GM23338 (cell line): ENCODE measurements around the gene PDE3A. TPM values are rescaled to one million over a fixed set of nuclear protein-coding genes. Genes with fewer than 3 reads are reported as not detected.

Source experiments
- ATAC-seq: fragments of 200-7000 bp; cut with Tn5 transposase; 3 replicates; pipeline ENCODE4 v1.9.1; 2020
- DNase-seq: peaks from one replicate; pipeline ENCODE4 v3.0.0-alpha.2; 2015; ENCODE audit warnings: low spot score
- H2AFZ ChIP-seq: fragments of 200-600 bp; sonication (generic); 2 replicates; pipeline ENCODE4 v1.8.0; 2016; ENCODE audit warnings: antibody characterized with exemption, mild to moderate bottlenecking, moderate library complexity
- H3F3A ChIP-seq: fragments of 200-600 bp; sonication (generic); replicated peaks from 2 replicates; pipeline ENCODE4 v1.8.0; 2017; ENCODE audit warnings: antibody characterized with exemption, mixed run types, low read depth
- H3K27ac ChIP-seq: fragments of 200-600 bp; sonication (generic); 2 replicates; pipeline ENCODE4 v1.6.1; 2016; ENCODE audit warnings: low read depth
- H3K27me3 ChIP-seq: fragments of 200-600 bp; sonication (generic); 2 replicates; pipeline ENCODE4 v1.8.0; 2016; ENCODE audit warnings: mild to moderate bottlenecking, mixed run types, moderate library complexity; ENCODE audit not compliant: insufficient read depth
- H3K36me3 ChIP-seq: fragments of 200-600 bp; sonication (generic); 2 replicates; pipeline ENCODE4 v1.8.0; 2016; ENCODE audit warnings: mild to moderate bottlenecking; ENCODE audit not compliant: insufficient read depth
- H3K4me1 ChIP-seq: fragments of 200-600 bp; sonication (generic); 2 replicates; pipeline ENCODE4 v1.8.0; 2016; ENCODE audit warnings: mild to moderate bottlenecking, moderate library complexity; ENCODE audit not compliant: insufficient read depth
- H3K4me2 ChIP-seq: fragments of 200-600 bp; sonication (generic); 2 replicates; pipeline ENCODE4 v1.7.1; 2017; ENCODE audit warnings: mixed run types
- H3K4me3 ChIP-seq: fragments of 200-600 bp; sonication (generic); 2 replicates; pipeline ENCODE4 v1.6.1; 2016; ENCODE audit warnings: mixed run types
- H3K79me2 ChIP-seq: fragments of 200-600 bp; sonication (generic); replicated peaks from 2 replicates; pipeline ENCODE4 v1.8.0; 2017; ENCODE audit warnings: mild to moderate bottlenecking; ENCODE audit not compliant: insufficient read depth
- H3K9me2 ChIP-seq: fragments of 200-600 bp; sonication (generic); 2 replicates; pipeline ENCODE4 v1.8.0; 2017; ENCODE audit not compliant: insufficient read depth
- H4K20me1 ChIP-seq: fragments of 200-600 bp; sonication (generic); replicated peaks from 2 replicates; pipeline ENCODE4 v1.8.0; 2017; ENCODE audit warnings: mild to moderate bottlenecking; ENCODE audit not compliant: insufficient read depth
- H3K27ac Mint-ChIP-seq: 2 replicates; pipeline ENCODE4 v1.8.0; 2020; ENCODE audit warnings: inconsistent platforms, mild to moderate bottlenecking, moderate library complexity, mixed read lengths
- H3K27me3 Mint-ChIP-seq: 3 replicates; pipeline ENCODE4 v1.8.0; 2022; ENCODE audit warnings: low read depth, mild to moderate bottlenecking, moderate library complexity, mixed read lengths, inconsistent platforms; ENCODE audit not compliant: insufficient read depth, poor library complexity
- H3K36me3 Mint-ChIP-seq: 3 replicates; pipeline ENCODE4 v1.8.0; 2021; ENCODE audit warnings: low read depth, mild to moderate bottlenecking, inconsistent platforms, moderate library complexity, mixed read lengths
- H3K4me1 Mint-ChIP-seq: 3 replicates; pipeline ENCODE4 v1.8.0; 2020; ENCODE audit warnings: mild to moderate bottlenecking, inconsistent platforms, mixed read lengths
- H3K4me3 Mint-ChIP-seq: 3 replicates; pipeline ENCODE4 v1.8.0; 2021; ENCODE audit warnings: moderate library complexity, mild to moderate bottlenecking, inconsistent platforms, mixed read lengths
- H3K9me3 Mint-ChIP-seq: 3 replicates; pipeline ENCODE4 v1.8.0; 2020; ENCODE audit warnings: moderate library complexity, mild to moderate bottlenecking, inconsistent platforms, mixed read lengths
- ZNF331 ChIP-seq: fragments of 250-450 bp; sonication (Bioruptor Pico); IDR thresholded peaks from 2 replicates; pipeline ENCODE4 v1.5.0; 2020; ENCODE audit warnings: low read depth, mild to moderate bottlenecking, moderate library complexity
- polyA plus RNA-seq: library from polyadenylated mRNA; unstranded; fragments of >200 nt; fragmentation: Nextera tagmentation; extraction: Ambion mirVana; gene quantifications from 2 replicates; pipeline ENCODE4 v1.2.1, GENCODE V29; 2016
- total RNA-seq: library from RNA; depleted of rRNA; stranded (reverse); fragments of >200 nt; shearing (Covaris generic); gene quantifications from 2 replicates; pipeline ENCODE4 v1.2.3, GENCODE V29; 2014
- TF ChIP-seq, protein P1 (sequence below): fragments of 250-450 bp; sonication (Bioruptor Pico); IDR thresholded peaks from 2 replicates; pipeline ENCODE4 v1.5.0; 2020; ENCODE audit warnings: mild to moderate bottlenecking, moderate library complexity

Gene PDE3A
- total and polyA plus RNA-seq, 2 experiments from 2014 or later = 2.7 to 9.2 TPM

DNA sequence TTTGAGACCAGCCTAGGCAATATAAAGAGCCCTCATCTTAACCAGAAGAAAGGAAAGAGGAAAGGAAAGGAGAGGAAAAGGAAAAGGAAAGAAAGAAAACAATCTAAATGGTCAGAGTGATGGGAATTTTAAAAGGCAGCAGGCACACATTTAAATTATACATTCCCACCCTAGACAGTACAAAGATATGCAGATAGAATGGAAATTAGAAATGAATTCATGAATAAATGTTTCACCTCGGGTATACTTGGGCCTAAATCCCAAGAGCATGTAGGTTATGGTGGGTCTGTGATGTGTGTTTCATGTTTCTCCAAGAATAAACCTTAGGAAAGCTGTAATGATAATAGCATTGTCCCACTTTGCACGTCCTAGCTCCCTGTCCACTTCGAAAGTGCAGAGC is 222.2 kb downstream of the PDE3A start (continued):
- TF ChIP-seq, protein P1, sequence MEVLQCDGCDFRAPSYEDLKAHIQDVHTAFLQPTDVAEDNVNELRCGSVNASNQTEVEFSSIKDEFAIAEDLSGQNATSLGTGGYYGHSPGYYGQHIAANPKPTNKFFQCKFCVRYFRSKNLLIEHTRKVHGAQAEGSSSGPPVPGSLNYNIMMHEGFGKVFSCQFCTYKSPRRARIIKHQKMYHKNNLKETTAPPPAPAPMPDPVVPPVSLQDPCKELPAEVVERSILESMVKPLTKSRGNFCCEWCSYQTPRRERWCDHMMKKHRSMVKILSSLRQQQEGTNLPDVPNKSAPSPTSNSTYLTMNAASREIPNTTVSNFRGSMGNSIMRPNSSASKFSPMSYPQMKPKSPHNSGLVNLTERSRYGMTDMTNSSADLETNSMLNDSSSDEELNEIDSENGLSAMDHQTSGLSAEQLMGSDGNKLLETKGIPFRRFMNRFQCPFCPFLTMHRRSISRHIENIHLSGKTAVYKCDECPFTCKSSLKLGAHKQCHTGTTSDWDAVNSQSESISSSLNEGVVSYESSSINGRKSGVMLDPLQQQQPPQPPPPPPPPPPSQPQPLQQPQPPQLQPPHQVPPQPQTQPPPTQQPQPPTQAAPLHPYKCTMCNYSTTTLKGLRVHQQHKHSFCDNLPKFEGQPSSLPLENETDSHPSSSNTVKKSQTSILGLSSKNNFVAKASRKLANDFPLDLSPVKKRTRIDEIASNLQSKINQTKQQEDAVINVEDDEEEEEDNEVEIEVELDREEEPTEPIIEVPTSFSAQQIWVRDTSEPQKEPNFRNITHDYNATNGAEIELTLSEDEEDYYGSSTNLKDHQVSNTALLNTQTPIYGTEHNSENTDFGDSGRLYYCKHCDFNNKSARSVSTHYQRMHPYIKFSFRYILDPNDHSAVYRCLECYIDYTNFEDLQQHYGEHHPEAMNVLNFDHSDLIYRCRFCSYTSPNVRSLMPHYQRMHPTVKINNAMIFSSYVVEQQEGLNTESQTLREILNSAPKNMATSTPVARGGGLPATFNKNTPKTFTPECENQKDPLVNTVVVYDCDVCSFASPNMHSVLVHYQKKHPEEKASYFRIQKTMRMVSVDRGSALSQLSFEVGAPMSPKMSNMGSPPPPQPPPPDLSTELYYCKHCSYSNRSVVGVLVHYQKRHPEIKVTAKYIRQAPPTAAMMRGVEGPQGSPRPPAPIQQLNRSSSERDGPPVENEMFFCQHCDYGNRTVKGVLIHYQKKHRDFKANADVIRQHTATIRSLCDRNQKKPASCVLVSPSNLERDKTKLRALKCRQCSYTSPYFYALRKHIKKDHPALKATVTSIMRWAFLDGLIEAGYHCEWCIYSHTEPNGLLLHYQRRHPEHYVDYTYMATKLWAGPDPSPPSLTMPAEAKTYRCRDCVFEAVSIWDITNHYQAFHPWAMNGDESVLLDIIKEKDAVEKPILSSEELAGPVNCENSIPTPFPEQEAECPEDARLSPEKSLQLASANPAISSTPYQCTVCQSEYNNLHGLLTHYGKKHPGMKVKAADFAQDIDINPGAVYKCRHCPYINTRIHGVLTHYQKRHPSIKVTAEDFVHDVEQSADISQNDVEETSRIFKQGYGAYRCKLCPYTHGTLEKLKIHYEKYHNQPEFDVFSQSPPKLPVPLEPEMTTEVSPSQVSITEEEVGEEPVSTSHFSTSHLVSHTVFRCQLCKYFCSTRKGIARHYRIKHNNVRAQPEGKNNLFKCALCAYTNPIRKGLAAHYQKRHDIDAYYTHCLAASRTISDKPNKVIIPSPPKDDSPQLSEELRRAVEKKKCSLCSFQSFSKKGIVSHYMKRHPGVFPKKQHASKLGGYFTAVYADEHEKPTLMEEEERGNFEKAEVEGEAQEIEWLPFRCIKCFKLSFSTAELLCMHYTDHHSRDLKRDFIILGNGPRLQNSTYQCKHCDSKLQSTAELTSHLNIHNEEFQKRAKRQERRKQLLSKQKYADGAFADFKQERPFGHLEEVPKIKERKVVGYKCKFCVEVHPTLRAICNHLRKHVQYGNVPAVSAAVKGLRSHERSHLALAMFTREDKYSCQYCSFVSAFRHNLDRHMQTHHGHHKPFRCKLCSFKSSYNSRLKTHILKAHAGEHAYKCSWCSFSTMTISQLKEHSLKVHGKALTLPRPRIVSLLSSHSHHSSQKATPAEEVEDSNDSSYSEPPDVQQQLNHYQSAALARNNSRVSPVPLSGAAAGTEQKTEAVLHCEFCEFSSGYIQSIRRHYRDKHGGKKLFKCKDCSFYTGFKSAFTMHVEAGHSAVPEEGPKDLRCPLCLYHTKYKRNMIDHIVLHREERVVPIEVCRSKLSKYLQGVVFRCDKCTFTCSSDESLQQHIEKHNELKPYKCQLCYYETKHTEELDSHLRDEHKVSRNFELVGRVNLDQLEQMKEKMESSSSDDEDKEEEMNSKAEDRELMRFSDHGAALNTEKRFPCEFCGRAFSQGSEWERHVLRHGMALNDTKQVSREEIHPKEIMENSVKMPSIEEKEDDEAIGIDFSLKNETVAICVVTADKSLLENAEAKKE (CRISPR knock-in tag) = no peak
- TF ChIP-seq ZNF331 = no peak

DNA sequence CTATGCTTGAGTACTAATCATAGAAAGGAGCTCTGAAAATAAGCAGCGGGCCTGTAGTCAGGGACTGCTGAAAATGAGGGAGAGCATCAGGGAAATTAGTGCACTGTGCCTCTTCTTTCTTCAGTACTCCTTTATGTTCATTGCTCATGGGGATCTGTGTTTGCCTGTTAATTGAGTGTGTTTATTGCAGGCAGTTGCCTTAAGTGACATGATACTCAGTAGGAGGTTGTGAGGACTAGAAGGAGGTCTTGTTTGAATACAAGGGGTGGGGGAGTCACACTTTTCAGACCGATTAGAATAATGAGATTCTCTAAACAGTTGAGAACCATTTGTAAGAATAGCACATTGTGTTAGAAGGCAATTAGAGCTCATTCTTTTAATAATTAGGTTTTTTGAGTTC is 224.2 kb downstream of the PDE3A start:
- H3K27me3 Mint-ChIP-seq = peaks cover 2% of the 10 kb centered on the region
- H3K79me2 ChIP-seq = no peaks in the 10 kb centered on the region
- TF ChIP-seq, protein P1 (CRISPR knock-in tag) = no peak
- no peak for TF ChIP-seq ZNF331
- DNase-seq = no peak
- H3K9me3 Mint-ChIP-seq = no peaks in the 10 kb centered on the region; the same call in 2 of the 3 replicates
- no peak for ATAC-seq
- peaks cover 16% of the 10 kb centered on the region for H3K4me1 Mint-ChIP-seq
- H3K27me3 ChIP-seq = no peaks in the 10 kb centered on the region
- no peaks in the 10 kb centered on the region for H3K36me3 ChIP-seq
- H3F3A ChIP-seq = no peaks in the 10 kb centered on the region
- no peaks in the 10 kb centered on the region for H3K4me1 ChIP-seq
- no peak overlapping the region for H2AFZ ChIP-seq
- H3K4me3 Mint-ChIP-seq = no peak overlapping the region
- H3K27ac Mint-ChIP-seq = no peak overlapping the region
- no peaks in the 10 kb centered on the region for H4K20me1 ChIP-seq
- no peaks in the 10 kb centered on the region for H3K9me2 ChIP-seq
- no peak overlapping the region for H3K4me2 ChIP-seq
- H3K36me3 Mint-ChIP-seq = no peaks in the 10 kb centered on the region
- H3K27ac ChIP-seq = no peak overlapping the region
- no peak overlapping the region for H3K4me3 ChIP-seq
